A549 (cell line): ENCODE data around the gene PLCB1.

Experiments
- BHLHE40 ChIP-seq: IDR thresholded peaks from 2 replicates; pipeline ENCODE4 v1.6.1; 2012; ENCODE audit warnings: low read depth, low read length, inconsistent platforms
- EHMT2 ChIP-seq: fragments of 200-600 bp; sonication (generic); IDR thresholded peaks from 2 replicates; pipeline ENCODE4 v1.6.1; 2016; ENCODE audit warnings: antibody characterized with exemption, low read depth, mild to moderate bottlenecking, moderate library complexity
- EP300 ChIP-seq, 2 experiments: fragments of >200 bp; sonication (Bioruptor Twin); formaldehyde crosslinking; IDR thresholded peaks; 2 replicates in 1 of 2; 3 replicates in 1 of 2; pipeline ENCODE4 v1.6.1; 2016 to 2017
- FOSL2 ChIP-seq, 2 experiments: fragments of 450-650 bp in 1 of 2; fragments of >200 bp in 1 of 2; sonication (Bioruptor Twin) in 1 of 2; formaldehyde crosslinking; IDR thresholded peaks; 2 replicates each; pipeline versions ENCODE4 v1.5.0 to v1.6.1; 2016 to 2020; ENCODE audit warnings: mild to moderate bottlenecking in 1 of 2, moderate library complexity in 1 of 2
- HDAC2 ChIP-seq: fragments of 200-600 bp; sonication (generic); IDR thresholded peaks from 2 replicates; pipeline ENCODE4 v1.6.1; 2016
- PHF8 ChIP-seq: fragments of 200-600 bp; sonication (generic); IDR thresholded peaks from 2 replicates; pipeline ENCODE4 v1.6.1; 2016; ENCODE audit warnings: low read depth, mild to moderate bottlenecking, antibody characterized with exemption, moderate library complexity, borderline replicate concordance
- POLR2A ChIP-seq: IDR thresholded peaks from 2 replicates; pipeline ENCODE4 v1.6.1; 2012; ENCODE audit warnings: mild to moderate bottlenecking, low read length
- RNF2 ChIP-seq: fragments of 200-600 bp; sonication (generic); IDR thresholded peaks from 2 replicates; pipeline ENCODE4 v1.6.1; 2016; ENCODE audit warnings: low read depth, mild to moderate bottlenecking, antibody characterized with exemption, moderate library complexity, borderline replicate concordance
- SREBF2 ChIP-seq: fragments of 450-650 bp; IDR thresholded peaks from 2 replicates; pipeline ENCODE4 v1.6.1; 2014; ENCODE audit warnings: mild to moderate bottlenecking, moderate library complexity
- TF ChIP-seq, protein P1 (sequence below): fragments of 150-350 bp; IDR thresholded peaks from 2 replicates; pipeline ENCODE4 v1.6.1; 2014; ENCODE audit warnings: low read depth, mild to moderate bottlenecking, low read length
- TF ChIP-seq, protein P2 (sequence below): fragments of >200 bp; sonication (Bioruptor Twin); formaldehyde crosslinking; IDR thresholded peaks from 3 replicates; pipeline ENCODE4 v1.5.1; 2016
- TF ChIP-seq, protein P3 (sequence below): fragments of 200-600 bp; sonication (generic); IDR thresholded peaks from 2 replicates; pipeline ENCODE4 v1.6.1; 2016; ENCODE audit warnings: antibody characterized with exemption, mild to moderate bottlenecking, moderate library complexity
- TF ChIP-seq, protein P4 (sequence below): IDR thresholded peaks from 2 replicates; pipeline ENCODE4 v1.6.1; 2012

DNA sequence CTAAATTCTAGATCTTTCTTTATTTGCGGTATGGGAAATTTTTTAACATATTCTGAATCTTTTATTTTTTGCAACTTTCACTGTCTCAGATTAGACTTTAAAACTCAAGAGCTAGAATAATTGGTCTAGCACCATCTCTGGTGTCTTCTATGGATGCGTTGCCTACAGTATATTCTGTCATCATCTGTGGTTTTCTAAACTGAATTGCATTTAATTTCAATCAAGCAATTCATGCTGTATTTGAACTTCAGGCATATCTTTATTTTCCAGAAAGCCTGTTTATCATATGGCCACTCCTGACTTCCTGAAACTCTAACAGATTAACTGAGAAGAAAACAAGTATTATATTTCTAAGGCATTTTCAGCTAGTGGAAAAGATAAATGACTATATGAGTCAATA, 281.6 kb downstream of the PLCB1 start:
- TF ChIP-seq, protein P1, sequence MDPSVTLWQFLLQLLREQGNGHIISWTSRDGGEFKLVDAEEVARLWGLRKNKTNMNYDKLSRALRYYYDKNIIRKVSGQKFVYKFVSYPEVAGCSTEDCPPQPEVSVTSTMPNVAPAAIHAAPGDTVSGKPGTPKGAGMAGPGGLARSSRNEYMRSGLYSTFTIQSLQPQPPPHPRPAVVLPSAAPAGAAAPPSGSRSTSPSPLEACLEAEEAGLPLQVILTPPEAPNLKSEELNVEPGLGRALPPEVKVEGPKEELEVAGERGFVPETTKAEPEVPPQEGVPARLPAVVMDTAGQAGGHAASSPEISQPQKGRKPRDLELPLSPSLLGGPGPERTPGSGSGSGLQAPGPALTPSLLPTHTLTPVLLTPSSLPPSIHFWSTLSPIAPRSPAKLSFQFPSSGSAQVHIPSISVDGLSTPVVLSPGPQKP, result no peak
- TF ChIP-seq, protein P2, sequence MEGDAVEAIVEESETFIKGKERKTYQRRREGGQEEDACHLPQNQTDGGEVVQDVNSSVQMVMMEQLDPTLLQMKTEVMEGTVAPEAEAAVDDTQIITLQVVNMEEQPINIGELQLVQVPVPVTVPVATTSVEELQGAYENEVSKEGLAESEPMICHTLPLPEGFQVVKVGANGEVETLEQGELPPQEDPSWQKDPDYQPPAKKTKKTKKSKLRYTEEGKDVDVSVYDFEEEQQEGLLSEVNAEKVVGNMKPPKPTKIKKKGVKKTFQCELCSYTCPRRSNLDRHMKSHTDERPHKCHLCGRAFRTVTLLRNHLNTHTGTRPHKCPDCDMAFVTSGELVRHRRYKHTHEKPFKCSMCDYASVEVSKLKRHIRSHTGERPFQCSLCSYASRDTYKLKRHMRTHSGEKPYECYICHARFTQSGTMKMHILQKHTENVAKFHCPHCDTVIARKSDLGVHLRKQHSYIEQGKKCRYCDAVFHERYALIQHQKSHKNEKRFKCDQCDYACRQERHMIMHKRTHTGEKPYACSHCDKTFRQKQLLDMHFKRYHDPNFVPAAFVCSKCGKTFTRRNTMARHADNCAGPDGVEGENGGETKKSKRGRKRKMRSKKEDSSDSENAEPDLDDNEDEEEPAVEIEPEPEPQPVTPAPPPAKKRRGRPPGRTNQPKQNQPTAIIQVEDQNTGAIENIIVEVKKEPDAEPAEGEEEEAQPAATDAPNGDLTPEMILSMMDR, result no peak
- TF ChIP-seq EP300 (IDR thresholded peaks at IDR 0.05) (no peak), PHF8 (no peak), BHLHE40 (no peak), SREBF2 (no peak), POLR2A (no peak), EHMT2 (no peak), HDAC2 (no peak), RNF2 (no peak), FOSL2 (IDR thresholded peaks at IDR 0.05) (no peak), FOSL2 (CRISPR knock-in tag; IDR thresholded peaks at IDR 0.05) (no peak)
- TF ChIP-seq, protein P3, sequence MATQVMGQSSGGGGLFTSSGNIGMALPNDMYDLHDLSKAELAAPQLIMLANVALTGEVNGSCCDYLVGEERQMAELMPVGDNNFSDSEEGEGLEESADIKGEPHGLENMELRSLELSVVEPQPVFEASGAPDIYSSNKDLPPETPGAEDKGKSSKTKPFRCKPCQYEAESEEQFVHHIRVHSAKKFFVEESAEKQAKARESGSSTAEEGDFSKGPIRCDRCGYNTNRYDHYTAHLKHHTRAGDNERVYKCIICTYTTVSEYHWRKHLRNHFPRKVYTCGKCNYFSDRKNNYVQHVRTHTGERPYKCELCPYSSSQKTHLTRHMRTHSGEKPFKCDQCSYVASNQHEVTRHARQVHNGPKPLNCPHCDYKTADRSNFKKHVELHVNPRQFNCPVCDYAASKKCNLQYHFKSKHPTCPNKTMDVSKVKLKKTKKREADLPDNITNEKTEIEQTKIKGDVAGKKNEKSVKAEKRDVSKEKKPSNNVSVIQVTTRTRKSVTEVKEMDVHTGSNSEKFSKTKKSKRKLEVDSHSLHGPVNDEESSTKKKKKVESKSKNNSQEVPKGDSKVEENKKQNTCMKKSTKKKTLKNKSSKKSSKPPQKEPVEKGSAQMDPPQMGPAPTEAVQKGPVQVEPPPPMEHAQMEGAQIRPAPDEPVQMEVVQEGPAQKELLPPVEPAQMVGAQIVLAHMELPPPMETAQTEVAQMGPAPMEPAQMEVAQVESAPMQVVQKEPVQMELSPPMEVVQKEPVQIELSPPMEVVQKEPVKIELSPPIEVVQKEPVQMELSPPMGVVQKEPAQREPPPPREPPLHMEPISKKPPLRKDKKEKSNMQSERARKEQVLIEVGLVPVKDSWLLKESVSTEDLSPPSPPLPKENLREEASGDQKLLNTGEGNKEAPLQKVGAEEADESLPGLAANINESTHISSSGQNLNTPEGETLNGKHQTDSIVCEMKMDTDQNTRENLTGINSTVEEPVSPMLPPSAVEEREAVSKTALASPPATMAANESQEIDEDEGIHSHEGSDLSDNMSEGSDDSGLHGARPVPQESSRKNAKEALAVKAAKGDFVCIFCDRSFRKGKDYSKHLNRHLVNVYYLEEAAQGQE, result no peak
- TF ChIP-seq, protein P4, sequence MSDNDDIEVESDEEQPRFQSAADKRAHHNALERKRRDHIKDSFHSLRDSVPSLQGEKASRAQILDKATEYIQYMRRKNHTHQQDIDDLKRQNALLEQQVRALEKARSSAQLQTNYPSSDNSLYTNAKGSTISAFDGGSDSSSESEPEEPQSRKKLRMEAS, result no peak
